ENCODE data around the gene OR13C3. TPM values are rescaled to one million over a fixed set of nuclear protein-coding genes. Genes with fewer than 3 reads are reported as not detected.

Gene OR13C3
- total RNA-seq, 1 donor from 2014 or later = 6.5 TPM

Other genes with a start within 250 kb of the OR13C3 start
- gene OR13F1, start 32.6 kb downstream of the OR13C3 start, total RNA-seq (ENCODE audit: insufficient read depth, low replicate concordance) = not detected
- 5.3 TPM for gene OR13C4, start 9.6 kb downstream of the OR13C3 start, total RNA-seq (ENCODE audit: insufficient read depth, low replicate concordance)
- gene OR13C8, start 32.3 kb upstream of the OR13C3 start, total RNA-seq (ENCODE audit: insufficient read depth, low replicate concordance) = not detected
- gene OR13C5, start 62.6 kb upstream of the OR13C3 start, total RNA-seq (ENCODE audit: insufficient read depth, low replicate concordance) = 10.6 TPM
- gene OR13C2, start 68.8 kb upstream of the OR13C3 start, total RNA-seq (ENCODE audit: insufficient read depth, low replicate concordance) = 16.4 TPM
- gene OR13C9, start 81.3 kb upstream of the OR13C3 start, total RNA-seq (ENCODE audit: insufficient read depth, low replicate concordance) = 3.6 TPM
- gene OR13D1, start 157.7 kb upstream of the OR13C3 start, total RNA-seq (ENCODE audit: insufficient read depth, low replicate concordance) = 6.0 TPM
- gene NIPSNAP3A, start 210.8 kb upstream of the OR13C3 start, total RNA-seq (ENCODE audit: insufficient read depth, low replicate concordance) = 62.1 TPM
- 6.5 TPM for gene NIPSNAP3B, start 227.3 kb upstream of the OR13C3 start, total RNA-seq (ENCODE audit: insufficient read depth, low replicate concordance)